Measurements from ENCODE around the gene ANKH. TPM values are rescaled to one million over a fixed set of nuclear protein-coding genes. Genes with fewer than 3 reads are reported as not detected.

Gene ANKH
- total and polyA plus RNA-seq, 2 experiments from 2014 or later, result 27.6 to 29.9 TPM

DNA sequence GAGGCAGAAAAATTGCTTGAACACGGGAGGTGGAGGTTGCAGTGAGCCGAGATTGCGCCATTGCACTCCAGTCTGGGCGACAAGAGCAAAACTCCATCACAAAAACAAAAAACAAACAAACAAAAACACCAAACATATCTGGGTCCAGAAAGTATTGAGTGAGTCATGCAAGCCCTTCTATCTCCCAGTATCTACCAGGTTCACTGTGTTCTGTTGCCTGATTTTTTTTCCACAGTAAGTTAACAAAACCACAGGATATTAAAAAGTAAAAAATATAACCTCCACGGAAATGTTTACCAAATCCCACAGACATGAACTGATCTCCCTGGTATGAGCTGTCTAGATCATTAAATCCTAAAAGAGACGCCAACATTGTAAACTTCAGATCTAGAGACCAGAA is 94.4 kb downstream of the ANKH start:
- Histone ChIP-seq H2AFZ (no peak overlapping the region), H3K79me2 (no peaks in the 10 kb centered on the region), H3K4me2 (no peak overlapping the region), H3K9me3 (ENCODE audit: low read depth) (no peaks in the 10 kb centered on the region), H3K36me3 (replicated peaks; ENCODE audit: insufficient read depth, low read depth) (no peaks in the 10 kb centered on the region), H3K4me1 (ENCODE audit: insufficient read depth) (no peaks in the 10 kb centered on the region), H3K27me3 (no peaks in the 10 kb centered on the region), H3K27ac (no peak overlapping the region), H3K9me2 (replicated peaks; ENCODE audit: insufficient read depth) (no peaks in the 10 kb centered on the region), H4K20me1 (ENCODE audit: insufficient read depth, poor library complexity, severe bottlenecking) (no peaks in the 10 kb centered on the region), H3K4me3 (no peak overlapping the region)
- DNase-seq (ENCODE audit: low spot score), result no peak
- 80% methylated on average over 6 of the region's 6 CpGs for WGBS (ENCODE audit: low lambda C conversion rate, missing lambda C conversion rate)
- no peak for TF ChIP-seq EZH2phosphoT487 (IDR thresholded peaks at IDR 0.05; ENCODE audit: low read depth, severe bottlenecking, unreplicated experiment)
- TF ChIP-seq, protein P1, sequence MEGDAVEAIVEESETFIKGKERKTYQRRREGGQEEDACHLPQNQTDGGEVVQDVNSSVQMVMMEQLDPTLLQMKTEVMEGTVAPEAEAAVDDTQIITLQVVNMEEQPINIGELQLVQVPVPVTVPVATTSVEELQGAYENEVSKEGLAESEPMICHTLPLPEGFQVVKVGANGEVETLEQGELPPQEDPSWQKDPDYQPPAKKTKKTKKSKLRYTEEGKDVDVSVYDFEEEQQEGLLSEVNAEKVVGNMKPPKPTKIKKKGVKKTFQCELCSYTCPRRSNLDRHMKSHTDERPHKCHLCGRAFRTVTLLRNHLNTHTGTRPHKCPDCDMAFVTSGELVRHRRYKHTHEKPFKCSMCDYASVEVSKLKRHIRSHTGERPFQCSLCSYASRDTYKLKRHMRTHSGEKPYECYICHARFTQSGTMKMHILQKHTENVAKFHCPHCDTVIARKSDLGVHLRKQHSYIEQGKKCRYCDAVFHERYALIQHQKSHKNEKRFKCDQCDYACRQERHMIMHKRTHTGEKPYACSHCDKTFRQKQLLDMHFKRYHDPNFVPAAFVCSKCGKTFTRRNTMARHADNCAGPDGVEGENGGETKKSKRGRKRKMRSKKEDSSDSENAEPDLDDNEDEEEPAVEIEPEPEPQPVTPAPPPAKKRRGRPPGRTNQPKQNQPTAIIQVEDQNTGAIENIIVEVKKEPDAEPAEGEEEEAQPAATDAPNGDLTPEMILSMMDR (IDR thresholded peaks at IDR 0.05; ENCODE audit: poor library complexity), result no peak
- no peak for TF ChIP-seq EZH2 (IDR thresholded peaks at IDR 0.05; ENCODE audit: borderline replicate concordance)

DNA sequence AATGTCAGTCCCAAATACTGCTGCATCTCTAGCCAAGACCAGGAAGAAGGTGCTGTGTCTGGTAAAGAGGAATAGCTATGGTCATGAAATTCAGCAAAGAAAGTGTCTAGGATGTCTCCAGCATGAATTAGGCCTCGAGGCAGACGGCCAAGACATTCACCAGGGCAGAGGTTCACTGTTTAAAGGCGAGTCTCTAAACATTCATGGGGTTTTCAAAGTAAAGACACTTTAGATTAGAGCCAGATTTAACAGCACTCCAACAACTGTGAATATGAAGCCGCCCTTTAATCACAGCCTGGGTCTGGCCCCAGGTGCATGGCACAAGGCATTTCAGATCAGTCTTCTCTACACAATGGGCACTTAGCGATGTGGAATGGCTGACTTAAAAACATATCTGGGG is 95.0 kb downstream of the ANKH start:
- H3K9me3 ChIP-seq (ENCODE audit: low read depth), result no peaks in the 10 kb centered on the region
- no peaks in the 10 kb centered on the region for H3K9me2 ChIP-seq (replicated peaks; ENCODE audit: insufficient read depth)
- no peak overlapping the region for H3K27ac ChIP-seq
- H3K79me2 ChIP-seq, result no peaks in the 10 kb centered on the region
- TF ChIP-seq EZH2phosphoT487 (IDR thresholded peaks at IDR 0.05; ENCODE audit: low read depth, severe bottlenecking, unreplicated experiment), result no peak
- no peak for TF ChIP-seq EZH2 (IDR thresholded peaks at IDR 0.05; ENCODE audit: borderline replicate concordance)
- TF ChIP-seq, protein P1 (IDR thresholded peaks at IDR 0.05; ENCODE audit: poor library complexity), result no peak
- DNase-seq (ENCODE audit: low spot score), result no peak
- H4K20me1 ChIP-seq (ENCODE audit: insufficient read depth, poor library complexity, severe bottlenecking), result no peaks in the 10 kb centered on the region
- H3K36me3 ChIP-seq (replicated peaks; ENCODE audit: insufficient read depth, low read depth), result no peaks in the 10 kb centered on the region
- H3K4me2 ChIP-seq, result no peak overlapping the region
- no peak overlapping the region for H2AFZ ChIP-seq
- H3K4me3 ChIP-seq, result no peak overlapping the region
- no peaks in the 10 kb centered on the region for H3K27me3 ChIP-seq
- 51% methylated on average over 5 of the region's 5 CpGs for WGBS (ENCODE audit: low lambda C conversion rate, missing lambda C conversion rate)
- no peaks in the 10 kb centered on the region for H3K4me1 ChIP-seq (ENCODE audit: insufficient read depth)

DNA sequence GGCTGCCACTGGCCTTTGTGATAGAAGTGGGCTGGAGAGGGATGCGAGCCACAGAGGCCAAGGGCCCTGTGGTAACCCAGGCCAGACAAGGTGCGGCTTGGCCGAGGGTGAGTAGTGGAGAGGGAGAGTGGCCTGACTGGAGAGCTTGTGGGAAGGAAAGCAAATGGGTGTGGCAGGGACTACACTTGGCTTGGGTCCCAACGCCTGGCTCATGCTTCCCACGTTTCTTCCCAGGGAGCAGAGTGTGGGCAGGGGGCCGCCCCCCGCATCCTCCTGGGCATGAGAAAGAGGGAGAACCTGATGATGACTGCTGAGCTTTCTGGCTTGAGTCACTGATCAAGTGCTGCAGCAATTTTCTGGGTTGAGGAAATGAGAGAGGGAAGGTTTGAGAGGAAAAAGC is 95.7 kb downstream of the ANKH start:
- Histone ChIP-seq H3K27ac (no peak overlapping the region), H3K4me3 (no peak overlapping the region), H3K4me2 (no peak overlapping the region), H2AFZ (no peak overlapping the region), H3K9me2 (replicated peaks; ENCODE audit: insufficient read depth) (no peaks in the 10 kb centered on the region), H4K20me1 (ENCODE audit: insufficient read depth, poor library complexity, severe bottlenecking) (no peaks in the 10 kb centered on the region), H3K4me1 (ENCODE audit: insufficient read depth) (no peaks in the 10 kb centered on the region), H3K27me3 (no peaks in the 10 kb centered on the region), H3K36me3 (replicated peaks; ENCODE audit: insufficient read depth, low read depth) (no peaks in the 10 kb centered on the region), H3K9me3 (ENCODE audit: low read depth) (no peaks in the 10 kb centered on the region), H3K79me2 (no peaks in the 10 kb centered on the region)
- DNase-seq (ENCODE audit: low spot score), result no peak
- 92% methylated on average over 7 of the region's 7 CpGs for WGBS (ENCODE audit: low lambda C conversion rate, missing lambda C conversion rate)
- TF ChIP-seq EZH2 (IDR thresholded peaks at IDR 0.05; ENCODE audit: borderline replicate concordance) (no peak), EZH2phosphoT487 (IDR thresholded peaks at IDR 0.05; ENCODE audit: low read depth, severe bottlenecking, unreplicated experiment) (no peak)
- TF ChIP-seq, protein P1 (IDR thresholded peaks at IDR 0.05; ENCODE audit: poor library complexity), result no peak

DNA sequence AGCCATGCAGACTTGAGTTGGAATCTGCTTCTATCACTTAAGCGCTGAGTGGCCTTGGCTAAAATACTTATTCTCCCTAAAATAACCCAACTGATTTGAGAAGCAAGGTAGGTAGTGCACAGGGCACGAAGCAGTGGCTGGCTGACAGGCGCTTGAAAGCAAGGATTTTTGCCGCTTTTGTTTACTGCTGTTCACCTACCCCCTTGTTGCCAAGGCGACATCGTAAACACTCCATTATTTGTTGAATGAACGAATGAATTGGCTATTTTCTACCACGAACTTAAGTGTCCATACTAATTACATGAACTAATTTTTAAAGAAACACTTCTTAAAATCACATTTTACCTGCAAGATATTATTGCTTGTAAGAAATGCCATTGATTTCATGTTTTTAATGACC is 98.0 kb downstream of the ANKH start:
- Histone ChIP-seq H3K9me2 (replicated peaks; ENCODE audit: insufficient read depth) (no peaks in the 10 kb centered on the region), H4K20me1 (ENCODE audit: insufficient read depth, poor library complexity, severe bottlenecking) (no peaks in the 10 kb centered on the region), H3K4me3 (no peak overlapping the region), H3K27ac (no peak overlapping the region), H3K4me2 (no peak overlapping the region), H3K79me2 (no peaks in the 10 kb centered on the region), H3K36me3 (replicated peaks; ENCODE audit: insufficient read depth, low read depth) (no peaks in the 10 kb centered on the region), H2AFZ (no peak overlapping the region), H3K27me3 (no peaks in the 10 kb centered on the region), H3K9me3 (ENCODE audit: low read depth) (no peaks in the 10 kb centered on the region), H3K4me1 (ENCODE audit: insufficient read depth) (no peaks in the 10 kb centered on the region)
- no peak for DNase-seq (ENCODE audit: low spot score)
- TF ChIP-seq EZH2 (IDR thresholded peaks at IDR 0.05; ENCODE audit: borderline replicate concordance), result no peak
- TF ChIP-seq EZH2phosphoT487 (IDR thresholded peaks at IDR 0.05; ENCODE audit: low read depth, severe bottlenecking, unreplicated experiment), result no peak
- TF ChIP-seq, protein P1 (IDR thresholded peaks at IDR 0.05; ENCODE audit: poor library complexity), result no peak
- WGBS (ENCODE audit: low lambda C conversion rate, missing lambda C conversion rate), result 74% methylated on average over 8 of the region's 8 CpGs
